Motor neuron (in vitro differentiated cells): ENCODE data around the gene HRH2. TPM values are rescaled to one million over a fixed set of nuclear protein-coding genes. Genes with fewer than 3 reads are reported as not detected.

ENCODE experiments used
- total RNA-seq, 8 experiments: library from RNA; unstranded; fragments of 300-600 nt; gene quantifications; 2 replicates each; pipeline versions ENCODE4 v1.2.3 to v1.2.4, GENCODE V29; 2022

HRH2 gene
- total RNA-seq, 8 experiments from 2014 or later = 0.42 to 7.2 (median 0.68) TPM

Other genes with a start within 250 kb of the HRH2 start
- gene DRD1, start 213.9 kb upstream of the HRH2 start, total RNA-seq = 10 to 100 TPM in 1 of 8 experiments, 1 to 10 TPM in 3, under 1 TPM in 4; 0.08 to 18.5 (median 1.3) TPM
- 10 to 100 TPM; 35.4 to 77.0 (median 64.1) TPM for gene SFXN1, start 179.5 kb upstream of the HRH2 start, total RNA-seq
- gene CPLX2, start 213.5 kb downstream of the HRH2 start, total RNA-seq = 100 to 1,000 TPM in 3 of 8 experiments, 10 to 100 TPM in 2, 1 to 10 TPM in 2, under 1 TPM in 1; 0.36 to 160 (median 69.5) TPM